HUES6 (cell line): Measurements from ENCODE around the gene STIM1.

Experiments
- H3K27ac ChIP-seq: 2 replicates; pipeline ENCODE4 v1.7.0; 2013; ENCODE audit warnings: low read depth, mild to moderate bottlenecking, low read length, inconsistent platforms
- H3K27me3 ChIP-seq: 2 replicates; pipeline ENCODE4 v1.6.1; 2013; ENCODE audit warnings: low read length; ENCODE audit not compliant: control insufficient read depth, insufficient read depth
- H3K36me3 ChIP-seq: 2 replicates; pipeline ENCODE4 v1.6.1; 2013; ENCODE audit warnings: low read length; ENCODE audit not compliant: control insufficient read depth, insufficient read depth
- H3K4me1 ChIP-seq: 2 replicates; pipeline ENCODE4 v1.6.1; 2013; ENCODE audit warnings: low read length; ENCODE audit not compliant: control insufficient read depth, insufficient read depth
- H3K4me3 ChIP-seq: 2 replicates; pipeline ENCODE4 v1.5.1; 2013; ENCODE audit warnings: low read depth, low read length
- H3K9ac ChIP-seq: one replicate; pipeline ENCODE4 v1.6.1; 2013; ENCODE audit warnings: mild to moderate bottlenecking, low read length
- H3K9me3 ChIP-seq: 2 replicates; pipeline ENCODE4 v1.6.1; 2013; ENCODE audit warnings: low read depth, low read length; ENCODE audit not compliant: control insufficient read depth, insufficient read depth

The STIM1 gene

DNA sequence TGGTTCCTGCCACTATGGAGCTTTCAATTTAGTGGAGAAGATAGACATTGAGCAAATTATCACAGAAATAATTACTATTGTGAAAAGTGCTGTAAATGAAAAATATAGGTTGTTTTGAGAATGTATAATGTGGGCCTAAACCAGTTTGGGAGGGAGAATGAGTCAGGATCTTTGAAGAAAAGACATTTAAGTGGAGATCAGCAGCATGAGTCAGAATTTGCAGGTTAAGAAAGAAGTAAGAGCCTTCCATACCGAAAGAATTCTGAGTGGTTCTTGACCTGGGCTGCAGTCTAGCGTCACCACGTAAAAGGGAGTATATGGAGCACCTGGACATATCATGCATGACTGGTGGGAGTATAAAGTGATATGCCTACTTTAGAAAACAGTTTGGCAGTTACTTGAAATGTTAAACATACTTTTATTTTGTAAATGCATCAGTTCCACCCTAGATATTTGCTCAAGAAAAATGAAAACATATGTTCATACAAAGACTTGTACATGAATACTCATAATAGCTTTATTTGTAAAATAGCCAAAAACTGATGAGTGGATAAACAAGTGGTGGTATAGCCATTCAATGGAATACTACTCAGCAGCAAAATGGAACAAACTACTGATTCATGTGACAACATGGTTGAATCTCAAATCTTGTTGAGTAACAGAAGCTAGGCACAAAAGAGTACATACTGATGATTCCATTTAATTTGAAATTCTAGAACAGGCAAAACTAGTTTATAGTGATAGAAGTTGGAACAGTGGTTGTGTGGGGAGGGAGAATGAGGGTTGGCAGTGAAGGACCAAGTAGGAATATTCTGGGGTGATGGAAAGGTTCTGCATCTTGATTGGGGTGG is 99.2 kb downstream of the STIM1 start:
- no peaks in the 10 kb centered on the region for H3K9me3 ChIP-seq
- H3K27me3 ChIP-seq = no peaks in the 10 kb centered on the region
- no peak overlapping the region for H3K9ac ChIP-seq
- no peaks in the 10 kb centered on the region for H3K36me3 ChIP-seq
- H3K27ac ChIP-seq = no peak overlapping the region
- H3K4me1 ChIP-seq = peaks cover 12% of the 10 kb centered on the region
- no peak overlapping the region for H3K4me3 ChIP-seq

DNA sequence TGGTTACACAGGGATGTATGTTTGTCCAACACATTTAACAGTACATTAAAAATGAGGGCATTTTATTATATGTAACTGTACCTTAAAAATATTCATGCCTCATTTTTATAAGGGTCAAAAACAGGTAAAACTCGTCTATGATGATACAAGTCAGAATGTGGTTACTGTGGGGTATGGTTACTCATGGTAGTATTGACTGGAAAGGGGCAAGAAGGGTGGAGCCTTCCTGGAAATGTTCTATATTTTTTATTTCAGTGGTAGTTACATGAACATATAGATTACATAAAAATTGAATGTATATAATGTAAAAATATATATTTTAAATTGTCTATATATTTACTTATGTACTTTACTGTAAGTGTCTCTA is 99.8 kb downstream of the STIM1 start:
- H3K9me3 ChIP-seq = no peaks in the 10 kb centered on the region
- H3K4me3 ChIP-seq = no peak overlapping the region
- peaks cover 12% of the 10 kb centered on the region for H3K4me1 ChIP-seq
- no peak overlapping the region for H3K27ac ChIP-seq
- H3K9ac ChIP-seq = no peak overlapping the region
- H3K27me3 ChIP-seq = no peaks in the 10 kb centered on the region
- no peaks in the 10 kb centered on the region for H3K36me3 ChIP-seq

DNA sequence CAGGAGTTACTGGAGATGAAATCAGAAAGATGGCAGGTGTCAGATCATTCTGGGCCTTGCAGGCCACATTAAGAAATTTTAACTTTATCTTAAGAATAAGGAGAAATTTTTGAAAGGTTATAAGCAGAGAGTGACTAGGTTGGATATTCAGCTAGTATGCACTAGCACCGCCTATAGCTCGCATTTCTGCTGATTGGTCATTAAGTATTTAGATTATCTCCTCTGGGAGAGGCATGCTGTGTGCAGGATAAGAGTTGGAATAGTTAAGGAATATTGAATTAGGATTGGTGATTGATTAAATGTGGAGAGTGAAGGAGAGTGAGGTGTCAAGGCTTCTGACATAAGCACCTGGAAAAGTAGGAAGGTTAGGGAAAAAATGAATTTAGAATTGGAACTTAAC is 100.6 kb downstream of the STIM1 start:
- Histone ChIP-seq H3K4me1 (peaks cover 7% of the 10 kb centered on the region), H3K9me3 (no peaks in the 10 kb centered on the region), H3K27ac (no peak overlapping the region), H3K36me3 (no peaks in the 10 kb centered on the region), H3K9ac (no peak overlapping the region), H3K27me3 (no peaks in the 10 kb centered on the region), H3K4me3 (no peak overlapping the region)

DNA sequence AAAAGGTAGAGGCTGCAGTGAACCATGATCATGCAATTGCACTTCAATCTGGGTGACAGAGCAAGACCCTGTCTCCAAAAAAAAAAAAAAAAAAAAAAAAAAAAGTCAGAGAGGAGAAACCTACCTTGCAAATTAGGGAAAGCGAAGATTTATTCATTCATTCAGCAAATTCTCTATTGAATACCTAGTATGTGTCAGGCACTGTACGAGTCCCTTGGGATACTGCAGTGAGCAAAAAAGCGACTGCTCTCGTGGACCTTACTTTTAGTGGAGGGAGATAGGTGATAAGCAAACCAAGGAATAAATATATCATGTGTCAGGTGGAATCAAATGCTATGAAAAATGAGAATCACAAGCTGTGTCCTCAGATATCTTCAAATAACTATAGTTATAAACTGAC is 101.3 kb downstream of the STIM1 start:
- no peaks in the 10 kb centered on the region for H3K9me3 ChIP-seq
- H3K36me3 ChIP-seq = no peaks in the 10 kb centered on the region
- H3K4me1 ChIP-seq = no peaks in the 10 kb centered on the region
- no peak overlapping the region for H3K27ac ChIP-seq
- H3K4me3 ChIP-seq = no peak overlapping the region
- H3K27me3 ChIP-seq = no peaks in the 10 kb centered on the region
- H3K9ac ChIP-seq = no peak overlapping the region

DNA sequence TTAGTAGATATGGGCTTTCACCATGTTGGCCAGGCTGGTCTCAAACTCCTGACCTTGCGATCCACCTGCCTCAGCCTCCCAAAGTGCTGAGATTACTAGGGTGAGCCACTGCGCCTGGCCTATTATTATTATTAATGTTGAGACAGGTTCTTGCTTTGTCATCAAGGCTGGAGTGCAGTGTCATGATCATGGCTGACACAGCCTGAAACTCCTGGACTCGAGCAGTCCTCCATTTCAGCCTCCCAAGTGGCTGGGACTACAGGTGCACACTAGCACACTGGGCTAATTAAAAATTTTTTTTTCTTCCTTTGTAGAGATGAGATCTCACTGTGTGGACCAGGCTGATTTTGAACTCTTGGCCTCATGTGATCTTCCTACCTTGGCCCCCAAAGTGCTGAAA is 102.0 kb downstream of the STIM1 start:
- Histone ChIP-seq H3K4me1 (no peaks in the 10 kb centered on the region), H3K36me3 (no peaks in the 10 kb centered on the region), H3K27ac (no peak overlapping the region), H3K4me3 (no peak overlapping the region), H3K27me3 (no peaks in the 10 kb centered on the region), H3K9ac (no peak overlapping the region), H3K9me3 (no peaks in the 10 kb centered on the region)

DNA sequence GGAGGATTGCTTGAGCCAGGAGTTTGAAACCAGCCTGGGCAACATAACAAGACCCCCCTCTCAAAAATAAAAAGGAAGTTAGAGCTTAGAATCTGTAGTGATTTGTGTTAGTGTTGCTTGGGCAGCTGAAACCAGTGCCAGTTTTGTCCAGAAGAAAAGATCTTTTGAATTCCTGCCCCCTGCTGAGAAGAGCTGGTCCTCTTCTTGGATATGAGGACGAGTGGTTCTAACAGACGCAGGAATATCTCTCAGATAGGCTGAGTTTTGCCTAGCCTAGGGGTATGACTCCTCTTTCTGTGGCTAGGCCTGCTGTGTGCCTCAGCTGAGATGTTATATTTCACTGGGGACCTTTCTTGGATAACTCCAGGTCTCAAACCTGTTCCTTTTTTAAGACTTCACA is 102.8 kb downstream of the STIM1 start:
- Histone ChIP-seq H3K4me3 (no peak overlapping the region), H3K36me3 (no peaks in the 10 kb centered on the region), H3K27me3 (no peaks in the 10 kb centered on the region), H3K27ac (no peak overlapping the region), H3K9me3 (no peaks in the 10 kb centered on the region), H3K4me1 (no peaks in the 10 kb centered on the region), H3K9ac (no peak overlapping the region)

DNA sequence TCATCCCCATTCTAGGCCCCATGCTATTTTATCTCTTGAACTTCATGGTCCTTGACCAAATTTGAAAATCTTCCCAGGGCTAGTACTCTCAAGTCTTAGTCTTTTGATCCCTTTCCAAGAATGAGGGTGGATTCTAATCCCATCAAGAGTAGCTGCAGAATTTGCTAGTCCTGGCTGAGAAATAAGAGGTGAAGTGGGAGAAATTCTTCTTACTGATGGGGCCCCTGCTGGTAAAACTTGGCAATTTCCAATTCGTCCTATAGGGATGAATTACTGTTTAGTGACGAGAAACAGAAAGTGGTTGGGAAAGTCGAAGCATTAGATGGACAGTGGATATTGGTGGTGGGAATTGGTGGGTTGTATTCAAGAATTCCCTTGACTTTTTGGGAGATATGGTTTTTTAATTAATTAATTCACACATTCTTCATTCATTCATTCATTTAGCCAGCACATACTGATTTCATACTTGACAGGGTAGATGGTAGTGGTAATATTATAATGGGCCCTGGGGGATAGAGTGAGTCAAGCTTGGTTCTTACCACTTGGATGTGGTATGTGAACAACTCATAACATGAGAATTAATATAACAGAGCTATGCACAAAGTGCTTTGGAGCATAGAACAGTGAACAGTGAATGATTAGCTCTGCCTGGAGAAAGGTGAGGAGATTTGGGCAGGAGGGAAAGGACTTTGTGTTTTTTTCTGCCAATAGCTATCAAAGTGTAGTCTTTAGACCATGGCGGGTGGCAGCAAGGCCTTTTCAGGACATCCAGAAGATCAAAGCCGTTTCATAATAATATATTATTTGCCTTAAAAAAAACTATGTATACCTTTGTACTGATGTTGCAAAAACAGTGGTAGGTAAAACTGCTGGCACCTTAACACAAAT is 103.8 kb downstream of the STIM1 start:
- Histone ChIP-seq H3K27ac (no peak overlapping the region), H3K4me1 (no peaks in the 10 kb centered on the region), H3K9me3 (no peaks in the 10 kb centered on the region), H3K36me3 (no peaks in the 10 kb centered on the region), H3K4me3 (no peak overlapping the region), H3K9ac (no peak overlapping the region), H3K27me3 (no peaks in the 10 kb centered on the region)

DNA sequence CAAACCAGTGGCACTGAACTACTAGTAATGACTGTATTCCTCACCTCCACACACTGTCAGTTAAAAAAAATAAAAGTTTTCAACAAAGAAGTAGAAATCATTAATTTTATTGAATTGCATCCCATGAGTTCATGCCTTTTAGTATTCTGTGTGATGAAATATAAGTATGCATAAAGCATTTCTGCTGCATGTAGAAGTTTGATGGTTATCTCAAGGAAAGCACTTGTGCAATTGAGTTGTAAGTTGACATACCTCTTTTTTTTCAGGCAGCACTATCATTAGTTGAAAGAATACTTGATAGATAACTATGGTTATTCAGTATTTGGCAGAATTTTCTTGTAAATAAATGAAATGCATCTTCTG is 104.4 kb downstream of the STIM1 start:
- Histone ChIP-seq H3K4me3 (no peak overlapping the region), H3K36me3 (no peaks in the 10 kb centered on the region), H3K9me3 (no peaks in the 10 kb centered on the region), H3K27ac (no peak overlapping the region), H3K4me1 (no peaks in the 10 kb centered on the region), H3K27me3 (no peaks in the 10 kb centered on the region), H3K9ac (no peak overlapping the region)

DNA sequence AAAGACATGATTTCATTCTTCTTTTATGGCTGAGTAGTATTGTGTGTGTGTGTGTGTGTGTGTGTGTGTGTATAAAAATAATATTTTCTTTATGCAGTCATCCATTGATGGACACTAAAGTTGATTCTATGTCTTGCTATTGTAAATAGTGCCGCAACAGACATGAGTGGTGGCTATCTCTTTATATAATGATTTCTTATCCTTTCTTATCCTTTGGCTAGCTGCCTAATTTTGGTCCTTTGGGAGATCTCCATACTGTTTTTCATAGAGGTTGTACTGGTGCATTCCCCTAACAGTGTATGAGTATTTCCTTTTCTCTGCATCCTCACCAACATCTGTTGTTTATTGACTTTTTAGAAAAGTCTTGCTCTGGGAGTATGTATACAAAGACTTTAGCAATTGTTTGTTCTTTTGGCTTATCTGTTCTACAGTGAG is 107.0 kb downstream of the STIM1 start:
- Histone ChIP-seq H3K36me3 (no peaks in the 10 kb centered on the region), H3K9me3 (no peaks in the 10 kb centered on the region), H3K4me3 (no peak overlapping the region), H3K27ac (no peak overlapping the region), H3K9ac (no peak overlapping the region), H3K4me1 (no peaks in the 10 kb centered on the region), H3K27me3 (no peaks in the 10 kb centered on the region)

DNA sequence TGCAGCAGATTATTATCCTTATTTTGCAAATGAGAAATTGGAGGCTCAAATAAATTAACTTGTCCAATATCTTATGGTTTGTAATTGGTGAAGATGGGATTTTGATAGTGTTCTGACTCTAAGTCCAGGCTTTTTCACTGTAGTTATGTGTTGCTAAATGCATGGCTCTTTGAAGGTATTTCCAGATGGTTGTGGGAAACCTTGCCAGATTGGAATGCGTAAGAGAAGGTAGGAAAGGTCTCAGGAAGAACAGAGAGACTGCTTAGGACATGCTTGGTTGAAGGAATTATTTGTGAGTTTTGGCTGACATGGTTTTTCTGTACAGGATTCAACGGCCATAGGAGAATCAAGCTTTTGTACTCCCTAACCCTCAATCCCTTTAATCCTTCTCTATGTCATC is 108.6 kb downstream of the STIM1 start:
- Histone ChIP-seq H3K27me3 (no peaks in the 10 kb centered on the region), H3K4me1 (no peaks in the 10 kb centered on the region), H3K4me3 (no peak overlapping the region), H3K36me3 (no peaks in the 10 kb centered on the region), H3K27ac (no peak overlapping the region), H3K9ac (no peak overlapping the region), H3K9me3 (no peaks in the 10 kb centered on the region)

DNA sequence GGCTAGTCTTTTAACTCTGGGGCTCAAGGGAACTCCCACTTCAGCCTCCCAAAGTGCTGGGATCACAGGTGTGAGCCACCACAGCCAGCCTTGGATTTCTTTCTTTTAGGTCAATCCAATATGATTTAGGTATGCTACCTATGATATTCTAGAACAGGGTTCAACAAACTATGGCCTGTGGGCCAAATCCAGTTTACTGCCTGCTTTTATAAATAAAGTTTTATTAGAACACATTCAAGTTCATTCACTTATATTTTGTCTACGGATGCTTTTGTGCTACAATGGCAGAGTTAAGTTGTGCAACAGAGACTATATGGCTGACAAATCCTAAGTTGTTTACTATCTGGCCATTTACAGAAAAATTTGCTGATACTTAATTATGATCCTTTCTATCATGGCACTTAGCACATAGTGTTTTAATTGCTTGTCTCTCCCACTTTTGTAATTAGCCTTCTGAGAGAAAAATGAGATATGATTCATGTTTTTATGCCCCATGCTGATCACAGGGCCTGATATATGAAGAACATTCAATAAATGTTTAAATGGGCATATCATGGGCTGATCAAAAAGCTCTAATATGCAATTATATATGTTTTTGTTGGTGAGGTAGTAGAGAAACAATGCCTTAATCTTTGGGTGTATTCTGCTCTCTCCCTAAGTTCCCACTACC is 109.6 kb downstream of the STIM1 start:
- H3K9me3 ChIP-seq = no peaks in the 10 kb centered on the region
- H3K27me3 ChIP-seq = no peaks in the 10 kb centered on the region
- H3K27ac ChIP-seq = no peak overlapping the region
- H3K9ac ChIP-seq = no peak overlapping the region
- no peaks in the 10 kb centered on the region for H3K4me1 ChIP-seq
- H3K4me3 ChIP-seq = no peak overlapping the region
- no peaks in the 10 kb centered on the region for H3K36me3 ChIP-seq
